ENCODE measurements around the gene DPY19L3.

GRCh38 chr19:32396046-32396652 is 9.4 kb upstream of the DPY19L3 start:
- TF ChIP-seq CTCF (conservative IDR thresholded peaks at IDR 0.05 in 1 of 2, IDR thresholded peaks at IDR 0.05 in 1 of 2; ENCODE audit: low read depth in 1 of 2, low read length in 2 of 2) (no peak), EZH2 (IDR thresholded peaks at IDR 0.05; ENCODE audit: low read length, missing control alignments) (no peak)

Data from fibroblast of lung (primary cell).